ENCODE data around the gene NFATC1.

The NFATC1 gene

GRCh38 chr18:79405019-79405780 lies 9.5 kb downstream of the NFATC1 start:
- no peak for DNase-seq (ENCODE audit: low read depth)

- no peak for DNase-seq (ENCODE audit: low read depth)
Measured at GRCh38 chr18:79405781-79406575, 10.2 kb downstream of the NFATC1 start.

- no peak for DNase-seq (ENCODE audit: low read depth)
Measured at GRCh38 chr18:79406708-79407107, 11.0 kb downstream of the NFATC1 start.

- no peak for DNase-seq (ENCODE audit: low read depth)
Measured at GRCh38 chr18:79409313-79409712, 13.6 kb downstream of the NFATC1 start.

GRCh38 chr18:79410171-79410641 lies 14.5 kb downstream of the NFATC1 start:
- no peak for DNase-seq (ENCODE audit: low read depth)

- no peak for DNase-seq (ENCODE audit: low read depth)
Measured at GRCh38 chr18:79410731-79411613, 15.2 kb downstream of the NFATC1 start.

GRCh38 chr18:79411614-79412526 lies 16.1 kb downstream of the NFATC1 start:
- no peak for DNase-seq (ENCODE audit: low read depth)

- no peak for DNase-seq (ENCODE audit: low read depth)
Measured at GRCh38 chr18:79413025-79413424, 17.3 kb downstream of the NFATC1 start.

GRCh38 chr18:79413426-79413825 lies 17.7 kb downstream of the NFATC1 start:
- no peak for DNase-seq (ENCODE audit: low read depth)

- no peak for DNase-seq (ENCODE audit: low read depth)
Measured at GRCh38 chr18:79413901-79414300, 18.2 kb downstream of the NFATC1 start.

- DNase-seq (ENCODE audit: low read depth) = no peak
Measured at GRCh38 chr18:79416022-79416676, 20.4 kb downstream of the NFATC1 start.

- DNase-seq (ENCODE audit: low read depth) = no peak
Measured at GRCh38 chr18:79416677-79417052, 20.9 kb downstream of the NFATC1 start.

GRCh38 chr18:79418236-79418635 lies 22.5 kb downstream of the NFATC1 start:
- DNase-seq (ENCODE audit: low read depth) = no peak

- no peak for DNase-seq (ENCODE audit: low read depth)
Measured at GRCh38 chr18:79418642-79419041, 22.9 kb downstream of the NFATC1 start.

GRCh38 chr18:79420033-79420745 lies 24.5 kb downstream of the NFATC1 start:
- DNase-seq (ENCODE audit: low read depth) = no peak

GRCh38 chr18:79421275-79421857 lies 25.6 kb downstream of the NFATC1 start:
- no peak for DNase-seq (ENCODE audit: low read depth)

GRCh38 chr18:79422022-79422782 lies 26.5 kb downstream of the NFATC1 start:
- peak; percentile 55 for DNase-seq (ENCODE audit: low read depth)

- DNase-seq (ENCODE audit: low read depth) = no peak
Measured at GRCh38 chr18:79422783-79423165, 27.0 kb downstream of the NFATC1 start.
